Spleen (tissue), 7 donors: Measurements from ENCODE around the gene FAM120B.

Experiments
- POLR2A ChIP-seq, 3 donors: fragments of 450-650 bp; IDR thresholded peaks; one replicate each; pipeline ENCODE4 v1.5.1; 2017; ENCODE audit warnings: antibody characterized with exemption in 3 of 3, mild to moderate bottlenecking in 1 of 3
- POLR2AphosphoS5 ChIP-seq, 3 donors: sonication (generic); formaldehyde crosslinking; IDR thresholded peaks; one replicate each; pipeline ENCODE4 v1.5.1; 2017; ENCODE audit warnings: antibody characterized with exemption in 3 of 3
- TF ChIP-seq, protein P1 (sequence below), 11 experiments: fragments of 200-600 bp in 7 of 11; fragments of 450-650 bp in 4 of 11; sonication (generic) in 4 of 11; IDR thresholded peaks in 8 of 11; conservative IDR thresholded peaks in 3 of 11; 1 replicate in 7 of 11; 2 replicates in 4 of 11; pipeline versions ENCODE4 v1.4.0 to v1.8.0; 2016 to 2021; ENCODE audit warnings: antibody characterized with exemption in 11 of 11, inconsistent platforms in 4 of 11, mild to moderate bottlenecking in 1 of 11
- donor health status: DM: no; HTN: no; CAD: no; lungs with moderate emphysema.
- donor health status: DM: no; HTN: no; CAD: no.
- donor health status: DM: no; HTN: no; CAD: no.

DNA sequence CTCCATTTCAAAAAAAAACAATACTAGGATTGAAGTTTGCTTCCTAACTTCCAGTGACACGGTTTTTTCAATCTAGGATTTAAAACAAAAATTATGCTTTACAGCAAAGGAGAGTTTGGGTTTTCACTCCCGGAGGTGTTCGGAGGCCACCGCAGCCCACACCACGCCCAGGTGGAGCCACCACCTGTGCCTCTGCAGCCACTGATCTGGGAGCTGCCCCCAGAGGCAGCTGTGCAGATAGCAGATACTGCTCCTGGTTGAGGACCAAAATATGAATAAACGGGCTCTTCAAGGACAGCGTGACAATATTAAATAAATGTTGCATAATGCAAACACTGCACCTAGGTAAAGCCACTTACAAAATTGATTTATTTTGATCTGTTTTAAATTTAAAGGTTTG is 45.9 kb upstream of the FAM120B start:
- TF ChIP-seq, protein P1, sequence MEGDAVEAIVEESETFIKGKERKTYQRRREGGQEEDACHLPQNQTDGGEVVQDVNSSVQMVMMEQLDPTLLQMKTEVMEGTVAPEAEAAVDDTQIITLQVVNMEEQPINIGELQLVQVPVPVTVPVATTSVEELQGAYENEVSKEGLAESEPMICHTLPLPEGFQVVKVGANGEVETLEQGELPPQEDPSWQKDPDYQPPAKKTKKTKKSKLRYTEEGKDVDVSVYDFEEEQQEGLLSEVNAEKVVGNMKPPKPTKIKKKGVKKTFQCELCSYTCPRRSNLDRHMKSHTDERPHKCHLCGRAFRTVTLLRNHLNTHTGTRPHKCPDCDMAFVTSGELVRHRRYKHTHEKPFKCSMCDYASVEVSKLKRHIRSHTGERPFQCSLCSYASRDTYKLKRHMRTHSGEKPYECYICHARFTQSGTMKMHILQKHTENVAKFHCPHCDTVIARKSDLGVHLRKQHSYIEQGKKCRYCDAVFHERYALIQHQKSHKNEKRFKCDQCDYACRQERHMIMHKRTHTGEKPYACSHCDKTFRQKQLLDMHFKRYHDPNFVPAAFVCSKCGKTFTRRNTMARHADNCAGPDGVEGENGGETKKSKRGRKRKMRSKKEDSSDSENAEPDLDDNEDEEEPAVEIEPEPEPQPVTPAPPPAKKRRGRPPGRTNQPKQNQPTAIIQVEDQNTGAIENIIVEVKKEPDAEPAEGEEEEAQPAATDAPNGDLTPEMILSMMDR (IDR thresholded peaks at IDR 0.05 in 8 of 11, conservative IDR thresholded peaks at IDR 0.05 in 3 of 11): no peak
- TF ChIP-seq POLR2AphosphoS5 (IDR thresholded peaks at IDR 0.05): no peak
- TF ChIP-seq POLR2A (IDR thresholded peaks at IDR 0.05): no peak
